Uterus (tissue), 4 donors: ENCODE measurements around the gene MLIP. TPM values are rescaled to one million over a fixed set of nuclear protein-coding genes. Genes with fewer than 3 reads are reported as not detected.

Experiments
- DNase-seq, 2 donors: peaks; one replicate each; pipeline ENCODE4 v3.0.0-alpha.2; 2019 to 2020
- H3K27ac ChIP-seq, 2 donors: fragments of 200-600 bp; sonication (generic); 1 replicate in 1 of 2; 2 replicates in 1 of 2; pipeline ENCODE4 v1.5.1; 2016 to 2018
- H3K27me3 ChIP-seq, 2 donors: fragments of 200-600 bp; sonication (generic); one replicate each; pipeline ENCODE4 v1.5.1; 2018 to 2019; ENCODE audit warnings: control low read depth in 1 of 2
- H3K36me3 ChIP-seq, 2 donors: fragments of 200-600 bp; sonication (generic); one replicate each; pipeline ENCODE4 v1.5.1; 2019; ENCODE audit warnings: control low read depth in 1 of 2
- H3K4me1 ChIP-seq, 2 donors: fragments of 200-600 bp; sonication (generic); one replicate each; pipeline ENCODE4 v1.5.1; 2018 to 2019; ENCODE audit warnings: control low read depth in 1 of 2
- H3K4me3 ChIP-seq, 2 donors: fragments of 200-600 bp; sonication (generic); 1 replicate in 1 of 2; 2 replicates in 1 of 2; pipeline ENCODE4 v1.5.1; 2018 to 2019; ENCODE audit warnings: mild to moderate bottlenecking in 1 of 2
- H3K9me3 ChIP-seq, 2 donors: fragments of 200-600 bp; sonication (generic); one replicate each; pipeline ENCODE4 v1.5.1; 2019; ENCODE audit warnings: control low read depth in 1 of 2
- POLR2A ChIP-seq, 2 donors: fragments of 450-650 bp; IDR thresholded peaks; one replicate each; pipeline ENCODE4 v1.6.1; 2016; ENCODE audit warnings: antibody characterized with exemption in 2 of 2, mild to moderate bottlenecking in 1 of 2, moderate library complexity in 1 of 2
- intact Hi-C: fragments of 100-400 bp; cut with DNase I; formaldehyde crosslinking; loops from one replicate; pipeline ENCODE4 v1.15.1; 2023; ENCODE audit warnings: low total_unique reads
- total RNA-seq, 4 donors: library from RNA; depleted of rRNA in 3 of 4; stranded (reverse); fragments of >200 nt in 3 of 4; gene quantifications; one replicate each; pipeline versions ENCODE4 v1.1.0 to v1.2.4, GENCODE V29; 2014 to 2023
- TF ChIP-seq, protein P1 (sequence below), 4 experiments: fragments of 200-600 bp in 2 of 4; fragments of 450-650 bp in 2 of 4; sonication (generic) in 2 of 4; IDR thresholded peaks; one replicate each; pipeline ENCODE4 v1.5.1; 2016 to 2019; ENCODE audit warnings: antibody characterized with exemption in 4 of 4, mild to moderate bottlenecking in 2 of 4, moderate library complexity in 1 of 4
- donor health status: DM: yes; HTN: yes; CAD: no.

The MLIP gene
- total RNA-seq, 4 donors from 2014 or later: not detected

DNA sequence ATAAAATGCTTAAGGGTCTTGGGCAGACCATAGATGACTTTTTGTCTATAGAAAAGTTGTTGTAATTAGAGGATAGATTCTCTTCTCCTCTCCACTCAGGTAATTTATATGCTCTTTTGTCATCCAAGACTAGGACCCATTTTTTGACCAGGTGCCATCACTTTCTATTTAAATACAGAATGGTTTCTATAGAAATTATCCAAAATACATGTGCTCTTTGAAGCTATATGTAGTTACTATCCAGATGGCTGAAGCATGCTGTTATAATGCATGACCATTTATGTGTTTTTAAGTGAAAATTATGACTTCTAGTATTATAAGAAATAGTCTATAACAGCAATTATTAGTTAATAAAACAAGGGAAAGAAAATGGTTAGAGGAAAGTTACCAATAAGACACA is 3.0 kb upstream of the MLIP start:
- no peaks in the 10 kb centered on the region for H3K27me3 ChIP-seq
- no peak for DNase-seq
- H3K4me3 ChIP-seq: no peak overlapping the region
- TF ChIP-seq, protein P1, sequence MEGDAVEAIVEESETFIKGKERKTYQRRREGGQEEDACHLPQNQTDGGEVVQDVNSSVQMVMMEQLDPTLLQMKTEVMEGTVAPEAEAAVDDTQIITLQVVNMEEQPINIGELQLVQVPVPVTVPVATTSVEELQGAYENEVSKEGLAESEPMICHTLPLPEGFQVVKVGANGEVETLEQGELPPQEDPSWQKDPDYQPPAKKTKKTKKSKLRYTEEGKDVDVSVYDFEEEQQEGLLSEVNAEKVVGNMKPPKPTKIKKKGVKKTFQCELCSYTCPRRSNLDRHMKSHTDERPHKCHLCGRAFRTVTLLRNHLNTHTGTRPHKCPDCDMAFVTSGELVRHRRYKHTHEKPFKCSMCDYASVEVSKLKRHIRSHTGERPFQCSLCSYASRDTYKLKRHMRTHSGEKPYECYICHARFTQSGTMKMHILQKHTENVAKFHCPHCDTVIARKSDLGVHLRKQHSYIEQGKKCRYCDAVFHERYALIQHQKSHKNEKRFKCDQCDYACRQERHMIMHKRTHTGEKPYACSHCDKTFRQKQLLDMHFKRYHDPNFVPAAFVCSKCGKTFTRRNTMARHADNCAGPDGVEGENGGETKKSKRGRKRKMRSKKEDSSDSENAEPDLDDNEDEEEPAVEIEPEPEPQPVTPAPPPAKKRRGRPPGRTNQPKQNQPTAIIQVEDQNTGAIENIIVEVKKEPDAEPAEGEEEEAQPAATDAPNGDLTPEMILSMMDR (IDR thresholded peaks at IDR 0.05): no peak
- no peak for TF ChIP-seq POLR2A (IDR thresholded peaks at IDR 0.05)
- H3K4me1 ChIP-seq: no peaks in the 10 kb centered on the region
- H3K36me3 ChIP-seq: no peaks in the 10 kb centered on the region
- no peaks in the 10 kb centered on the region for H3K9me3 ChIP-seq
- no peak overlapping the region for H3K27ac ChIP-seq
- intact Hi-C loops: no loop called here

DNA sequence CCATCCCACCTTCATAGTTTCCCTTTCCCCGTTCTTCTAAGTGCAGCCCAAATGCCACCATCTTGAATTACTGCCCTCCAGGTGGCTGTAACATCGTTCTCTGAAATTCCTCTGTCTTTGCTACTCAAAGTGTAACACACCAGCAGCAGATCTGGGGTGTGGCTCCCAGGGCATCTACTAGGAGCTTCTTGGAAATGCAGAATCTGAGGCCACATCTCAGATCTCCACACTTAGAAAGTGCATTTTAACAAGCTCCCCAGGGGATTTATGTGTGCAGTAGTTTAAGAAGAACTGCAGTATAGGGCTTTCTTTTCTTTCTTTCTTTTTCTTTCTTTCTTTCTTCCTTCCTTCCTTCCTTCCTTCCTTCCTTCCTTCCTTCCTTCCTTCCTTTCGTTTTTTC is 1.7 kb upstream of the MLIP start:
- no peak overlapping the region for H3K27ac ChIP-seq
- H3K9me3 ChIP-seq: no peaks in the 10 kb centered on the region
- no peaks in the 10 kb centered on the region for H3K27me3 ChIP-seq
- no peak for DNase-seq
- intact Hi-C loops: no loop called here
- no peaks in the 10 kb centered on the region for H3K36me3 ChIP-seq
- TF ChIP-seq, protein P1 (IDR thresholded peaks at IDR 0.05): no peak
- TF ChIP-seq POLR2A (IDR thresholded peaks at IDR 0.05): no peak
- no peak overlapping the region for H3K4me3 ChIP-seq
- no peaks in the 10 kb centered on the region for H3K4me1 ChIP-seq

DNA sequence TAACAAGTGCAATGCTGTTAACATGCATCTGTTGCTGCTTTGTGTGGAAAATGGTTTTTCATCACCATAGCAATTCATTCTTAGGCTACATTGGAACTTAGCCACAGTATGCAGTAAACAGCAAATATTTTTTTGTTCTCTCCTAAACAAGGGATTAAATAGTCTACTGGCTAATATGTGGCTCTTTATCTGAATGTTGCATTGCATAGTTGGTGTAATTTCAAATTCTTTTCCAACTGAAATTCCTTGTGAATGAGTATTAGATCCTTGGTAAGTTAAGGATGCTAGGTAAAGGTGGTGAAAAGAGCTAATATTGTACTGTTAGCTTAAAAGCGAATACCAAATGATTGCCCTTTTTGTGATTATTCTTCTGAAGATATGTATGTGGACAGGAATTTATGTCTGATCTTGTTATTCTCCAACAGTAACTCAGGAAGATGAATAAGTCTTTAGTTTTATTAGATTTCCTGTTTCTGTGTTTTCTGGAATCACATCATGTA is 958 bp downstream of the MLIP start:
- Histone ChIP-seq H3K27ac (no peak overlapping the region), H3K36me3 (no peaks in the 10 kb centered on the region), H3K27me3 (no peaks in the 10 kb centered on the region), H3K9me3 (no peaks in the 10 kb centered on the region), H3K4me3 (no peak overlapping the region), H3K4me1 (no peaks in the 10 kb centered on the region)
- no peak for TF ChIP-seq POLR2A (IDR thresholded peaks at IDR 0.05)
- TF ChIP-seq, protein P1 (IDR thresholded peaks at IDR 0.05): no peak
- intact Hi-C loops: no loop called here
- DNase-seq: no peak

DNA sequence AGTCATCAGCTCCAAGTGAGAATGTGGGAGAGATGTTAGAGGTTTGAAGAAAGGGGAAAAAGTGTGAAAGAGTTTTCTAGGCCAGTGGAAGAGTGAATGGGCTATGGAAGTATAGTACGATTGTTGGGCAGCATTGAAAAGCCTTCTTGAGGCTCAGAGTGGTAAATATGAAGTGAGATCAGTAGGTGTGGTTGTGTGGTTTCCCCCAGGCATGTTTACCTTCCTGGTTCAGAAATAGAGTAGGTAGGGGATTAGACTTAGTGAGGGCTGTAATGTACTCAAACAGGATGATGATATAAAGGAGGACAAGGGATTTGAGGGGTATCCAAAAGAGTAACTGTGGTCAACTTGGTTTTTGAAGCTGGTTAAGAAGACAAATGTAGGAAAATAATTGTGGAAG is 3.7 kb downstream of the MLIP start:
- Histone ChIP-seq H3K27ac (no peak overlapping the region), H3K4me1 (no peaks in the 10 kb centered on the region), H3K36me3 (no peaks in the 10 kb centered on the region), H3K4me3 (no peak overlapping the region), H3K9me3 (no peaks in the 10 kb centered on the region), H3K27me3 (no peaks in the 10 kb centered on the region)
- intact Hi-C loops: no loop called here
- no peak for DNase-seq
- TF ChIP-seq POLR2A (IDR thresholded peaks at IDR 0.05): no peak
- TF ChIP-seq, protein P1 (IDR thresholded peaks at IDR 0.05): no peak

DNA sequence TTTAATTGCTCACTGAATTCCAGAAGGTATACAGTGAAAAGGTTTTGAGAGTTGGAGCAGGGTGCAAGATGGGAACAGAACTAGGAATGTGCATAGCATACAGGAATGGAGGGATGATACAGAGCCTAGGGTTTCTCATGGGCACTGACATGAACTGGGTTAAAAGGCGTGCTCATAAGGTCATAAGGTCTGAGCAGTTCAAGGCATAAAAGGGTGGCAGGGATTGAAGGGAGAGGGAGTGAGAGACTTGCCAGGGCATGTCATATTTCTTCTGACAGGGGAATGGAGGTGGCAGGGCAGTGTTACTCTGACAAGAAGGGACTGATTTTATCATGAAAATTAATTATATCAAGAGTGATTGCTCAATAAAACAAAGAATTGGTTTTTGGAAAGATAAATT is 4.7 kb downstream of the MLIP start:
- DNase-seq: no peak
- TF ChIP-seq, protein P1 (IDR thresholded peaks at IDR 0.05): no peak
- no peak for TF ChIP-seq POLR2A (IDR thresholded peaks at IDR 0.05)
- Histone ChIP-seq H3K4me3 (no peak overlapping the region), H3K9me3 (no peaks in the 10 kb centered on the region), H3K27me3 (no peaks in the 10 kb centered on the region), H3K4me1 (no peaks in the 10 kb centered on the region), H3K27ac (no peak overlapping the region), H3K36me3 (no peaks in the 10 kb centered on the region)
- intact Hi-C loops: no loop called here
